GM12864 (cell line): ENCODE measurements around the gene BDH1.

Experiments
- DNase-seq: peaks from one replicate; pipeline ENCODE4 v3.0.0-alpha.2; 2011; ENCODE audit warnings: low read depth
- H3K4me3 ChIP-seq: 2 replicates; pipeline ENCODE4 v1.5.1; 2011; ENCODE audit warnings: mild to moderate bottlenecking, low read depth, low read length, control low read depth
- TF ChIP-seq, protein P1 (sequence below): IDR thresholded peaks from 2 replicates; pipeline ENCODE4 v1.5.1; 2011; ENCODE audit warnings: low read depth, mild to moderate bottlenecking, moderate library complexity, low read length, control low read depth, inconsistent platforms; ENCODE audit errors: missing control alignments

BDH1 gene

DNA sequence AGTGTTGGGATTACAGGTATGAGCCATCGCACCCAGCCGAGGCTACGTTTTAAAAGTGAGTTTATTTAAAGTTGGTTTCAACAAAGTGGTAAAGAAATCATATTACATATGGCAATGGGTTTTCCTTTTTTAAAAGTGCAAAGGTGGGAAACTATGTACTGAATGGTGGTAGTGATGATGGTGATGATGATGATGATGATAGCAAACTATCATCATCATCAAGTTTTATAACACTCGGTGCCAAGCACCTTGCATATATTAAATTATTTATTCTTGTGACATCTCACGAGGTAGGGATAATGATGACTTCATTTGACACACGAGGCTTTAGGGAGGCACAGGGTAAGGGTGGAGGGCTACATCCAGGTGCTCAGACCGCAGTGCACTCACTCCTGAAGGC, 64.3 kb downstream of the BDH1 start:
- no peak for DNase-seq
- H3K4me3 ChIP-seq = no peak overlapping the region
- TF ChIP-seq, protein P1, sequence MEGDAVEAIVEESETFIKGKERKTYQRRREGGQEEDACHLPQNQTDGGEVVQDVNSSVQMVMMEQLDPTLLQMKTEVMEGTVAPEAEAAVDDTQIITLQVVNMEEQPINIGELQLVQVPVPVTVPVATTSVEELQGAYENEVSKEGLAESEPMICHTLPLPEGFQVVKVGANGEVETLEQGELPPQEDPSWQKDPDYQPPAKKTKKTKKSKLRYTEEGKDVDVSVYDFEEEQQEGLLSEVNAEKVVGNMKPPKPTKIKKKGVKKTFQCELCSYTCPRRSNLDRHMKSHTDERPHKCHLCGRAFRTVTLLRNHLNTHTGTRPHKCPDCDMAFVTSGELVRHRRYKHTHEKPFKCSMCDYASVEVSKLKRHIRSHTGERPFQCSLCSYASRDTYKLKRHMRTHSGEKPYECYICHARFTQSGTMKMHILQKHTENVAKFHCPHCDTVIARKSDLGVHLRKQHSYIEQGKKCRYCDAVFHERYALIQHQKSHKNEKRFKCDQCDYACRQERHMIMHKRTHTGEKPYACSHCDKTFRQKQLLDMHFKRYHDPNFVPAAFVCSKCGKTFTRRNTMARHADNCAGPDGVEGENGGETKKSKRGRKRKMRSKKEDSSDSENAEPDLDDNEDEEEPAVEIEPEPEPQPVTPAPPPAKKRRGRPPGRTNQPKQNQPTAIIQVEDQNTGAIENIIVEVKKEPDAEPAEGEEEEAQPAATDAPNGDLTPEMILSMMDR = no peak

DNA sequence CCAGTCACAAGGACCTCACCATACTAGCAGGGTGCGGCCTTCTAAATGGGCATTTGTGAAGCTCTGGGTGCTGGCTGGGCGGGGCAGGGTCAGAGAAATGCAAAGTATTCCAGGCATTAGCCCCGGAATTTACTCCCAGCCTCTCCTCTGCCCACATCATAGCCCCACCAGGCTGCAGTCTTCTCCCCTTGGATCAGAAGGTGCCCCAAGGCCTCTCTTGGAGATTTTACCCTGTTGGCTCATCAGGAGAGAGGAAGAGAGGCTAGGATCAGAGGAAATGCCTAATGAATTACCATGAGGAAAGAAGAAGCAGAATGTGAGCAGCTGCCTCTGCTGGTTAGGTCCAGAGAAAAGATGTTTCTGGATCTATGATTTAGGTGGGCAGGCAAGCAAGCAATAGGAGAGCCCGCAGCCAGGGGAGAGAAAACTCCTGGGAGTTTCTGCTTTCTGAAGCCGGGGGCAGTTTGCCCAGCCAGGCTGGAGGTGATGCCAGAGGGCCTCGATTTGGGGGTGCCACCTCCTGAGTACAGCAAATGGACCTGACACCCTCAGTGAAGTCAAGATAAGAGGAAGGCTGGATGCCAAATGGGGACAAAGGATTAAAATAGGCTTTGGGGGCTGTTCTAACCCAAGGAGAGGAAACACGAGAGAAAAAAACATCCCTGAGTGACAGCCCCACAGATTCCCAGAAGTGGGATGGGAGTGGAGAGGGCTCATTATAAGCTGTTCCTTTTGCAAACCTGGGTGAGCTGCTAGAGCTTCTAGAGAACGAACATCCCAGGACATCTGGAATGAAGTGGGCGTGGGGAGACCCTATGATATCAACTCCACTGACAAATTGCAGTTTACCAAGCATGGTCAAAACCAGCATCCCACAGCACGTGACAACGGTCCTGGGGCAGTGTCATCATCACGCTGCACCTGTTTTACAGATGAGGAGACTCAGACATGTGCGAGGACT, 65.4 kb downstream of the BDH1 start:
- TF ChIP-seq, protein P1 = no peak
- no peak for DNase-seq
- H3K4me3 ChIP-seq = no peak overlapping the region

DNA sequence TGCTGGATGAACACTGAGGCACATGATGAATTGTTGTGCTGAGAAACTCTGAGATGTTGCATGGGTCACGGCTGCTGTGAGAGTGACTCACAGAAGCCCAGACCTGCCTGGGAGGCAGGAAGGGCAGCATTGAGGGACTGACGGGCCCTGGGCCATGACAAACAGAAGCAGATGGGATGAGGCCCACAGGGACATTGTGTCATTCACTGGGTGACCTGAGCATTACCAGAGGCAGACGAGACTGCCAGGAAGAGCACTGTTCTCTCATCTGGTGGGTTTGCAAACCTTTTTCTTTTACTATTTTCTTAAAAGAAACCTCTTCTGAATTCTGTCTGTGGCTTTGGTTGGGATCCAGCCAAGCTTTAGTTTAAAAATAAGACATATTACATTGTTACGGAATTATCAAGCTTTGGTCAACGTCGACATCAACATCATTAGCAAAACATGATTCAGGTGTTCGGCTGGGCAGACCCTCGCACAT, 67.8 kb downstream of the BDH1 start:
- no peak for DNase-seq
- TF ChIP-seq, protein P1 = no peak
- H3K4me3 ChIP-seq = no peak overlapping the region

DNA sequence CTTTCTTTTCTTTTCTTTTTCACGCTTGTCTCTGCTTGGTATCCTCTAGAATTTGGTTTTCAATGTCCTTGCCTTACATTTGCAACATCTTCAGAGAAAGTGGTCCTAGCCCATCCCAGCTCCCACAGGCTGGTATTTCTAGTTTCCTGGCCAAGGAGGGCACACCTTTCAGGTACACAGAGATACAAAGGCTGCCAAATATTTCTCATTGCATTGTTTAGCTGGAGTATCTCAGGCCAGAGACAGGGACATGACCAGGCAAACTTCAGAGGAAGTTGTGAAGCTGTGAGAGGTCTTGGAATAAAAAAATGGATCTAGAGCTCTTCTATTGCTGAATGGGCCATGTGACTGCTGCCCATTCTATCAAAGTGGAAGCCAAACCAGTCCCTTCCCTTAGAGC, 68.9 kb downstream of the BDH1 start:
- TF ChIP-seq, protein P1 = no peak
- no peak overlapping the region for H3K4me3 ChIP-seq
- DNase-seq = no peak

DNA sequence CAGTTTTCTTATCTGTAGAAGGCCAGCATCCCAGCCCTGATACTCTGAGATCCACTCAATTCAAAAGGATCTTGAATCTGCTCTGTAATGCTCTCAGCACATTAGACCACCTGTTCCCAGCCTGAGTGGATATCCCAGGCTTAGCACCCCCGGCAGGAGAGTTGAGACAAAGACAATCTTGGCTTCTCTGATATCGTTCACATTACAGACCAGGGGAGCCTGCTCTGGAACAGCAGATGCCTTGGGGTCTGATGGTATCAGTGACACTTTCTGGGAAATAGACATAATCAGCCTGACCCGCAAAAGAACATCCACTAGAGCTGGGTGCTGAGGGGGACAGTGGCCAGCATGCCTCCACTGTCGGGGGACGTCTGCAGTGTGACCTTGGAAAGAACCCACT, 70.6 kb downstream of the BDH1 start:
- no peak overlapping the region for H3K4me3 ChIP-seq
- TF ChIP-seq, protein P1 = no peak
- DNase-seq = no peak

DNA sequence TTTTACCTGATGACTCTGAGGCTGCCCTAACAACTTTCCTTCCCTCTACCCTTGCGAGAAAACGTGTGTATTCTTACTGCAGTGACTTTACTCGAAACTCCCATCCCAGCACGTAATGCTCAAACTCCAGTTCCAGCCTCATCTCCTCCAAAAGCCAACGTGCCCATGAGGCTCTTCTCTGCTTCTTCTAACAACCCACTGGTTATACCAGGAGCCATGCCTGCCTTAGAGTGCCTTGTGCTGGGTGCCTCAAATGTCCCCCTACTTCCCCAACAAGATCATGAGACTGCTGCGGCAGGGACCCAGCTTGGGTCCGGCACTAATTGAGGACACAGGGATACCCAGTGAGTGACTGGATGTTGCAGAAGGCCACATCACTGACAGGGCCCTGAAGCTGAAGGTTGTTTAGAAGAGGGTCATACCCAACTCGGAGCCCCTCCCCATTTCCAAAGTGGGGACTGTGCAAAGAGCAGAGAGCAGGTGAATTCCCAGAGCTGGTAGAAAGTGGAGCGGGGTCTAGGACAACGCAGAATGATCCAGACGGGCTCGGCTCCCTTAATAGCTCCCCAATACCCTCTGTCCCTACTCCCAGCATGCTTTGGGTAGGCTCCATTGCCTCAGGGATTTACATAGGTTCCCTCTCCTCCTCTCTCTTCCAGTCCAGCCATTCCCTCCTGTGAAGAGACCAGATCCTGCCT, 71.4 kb downstream of the BDH1 start:
- TF ChIP-seq, protein P1 = no peak
- no peak for DNase-seq
- H3K4me3 ChIP-seq = no peak overlapping the region
